ENCODE measurements around the gene MINDY1.

The MINDY1 gene

GRCh38 chr1:151011154-151011850 is 4.6 kb upstream of the MINDY1 start:
- no peak for DNase-seq (ENCODE audit: low read depth)

GRCh38 chr1:151010346-151010726 is 3.6 kb upstream of the MINDY1 start:
- DNase-seq (ENCODE audit: low read depth) = no peak

- DNase-seq (ENCODE audit: low read depth) = no peak
These were observed 3.1 kb upstream of the MINDY1 start for GRCh38 chr1:151009674-151010345.

GRCh38 chr1:151009206-151009587 is 2.5 kb upstream of the MINDY1 start:
- no peak for DNase-seq (ENCODE audit: low read depth)

GRCh38 chr1:151008244-151009205 is 1.8 kb upstream of the MINDY1 start, which contains the start of gene PRUNE1:
PRUNE1 (plus strand) TSS chr1:151008449; CDS start chr1:151008633, 184 bp downstream.
- DNase-seq (ENCODE audit: low read depth) = peak; percentile 92

- no peak for DNase-seq (ENCODE audit: low read depth)
These were observed 1.1 kb upstream of the MINDY1 start for GRCh38 chr1:151007853-151008243.

- no peak for DNase-seq (ENCODE audit: low read depth)
These were observed 878 bp downstream of the MINDY1 start for GRCh38 chr1:151005729-151006319.

GRCh38 chr1:151003180-151003579 is 3.5 kb downstream of the MINDY1 start:
- no peak for DNase-seq (ENCODE audit: low read depth)

- no peak for DNase-seq (ENCODE audit: low read depth)
These were observed 4.1 kb downstream of the MINDY1 start for GRCh38 chr1:151002611-151003010.

DNA sequence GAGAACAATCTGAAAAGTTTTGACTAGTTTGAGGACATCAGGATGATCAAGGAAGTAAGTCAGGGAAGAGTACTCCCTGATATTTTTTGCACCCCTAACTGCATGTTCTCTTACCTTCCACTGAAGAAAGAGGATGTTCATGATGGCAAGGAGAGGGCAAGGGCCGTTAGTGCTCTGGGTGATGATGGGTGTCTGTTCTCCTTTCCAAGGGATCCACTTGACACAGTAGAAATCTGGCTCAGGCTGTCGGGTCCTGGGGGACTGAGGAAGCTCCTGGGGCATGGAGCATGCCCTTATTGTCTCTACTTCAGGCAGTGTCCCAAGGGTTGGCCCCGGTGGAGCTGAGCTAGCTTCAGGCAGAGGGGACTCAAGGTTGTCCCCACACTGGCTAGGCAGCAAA is 4.7 kb downstream of the MINDY1 start:
- DNase-seq (ENCODE audit: low read depth) = no peak

DNA sequence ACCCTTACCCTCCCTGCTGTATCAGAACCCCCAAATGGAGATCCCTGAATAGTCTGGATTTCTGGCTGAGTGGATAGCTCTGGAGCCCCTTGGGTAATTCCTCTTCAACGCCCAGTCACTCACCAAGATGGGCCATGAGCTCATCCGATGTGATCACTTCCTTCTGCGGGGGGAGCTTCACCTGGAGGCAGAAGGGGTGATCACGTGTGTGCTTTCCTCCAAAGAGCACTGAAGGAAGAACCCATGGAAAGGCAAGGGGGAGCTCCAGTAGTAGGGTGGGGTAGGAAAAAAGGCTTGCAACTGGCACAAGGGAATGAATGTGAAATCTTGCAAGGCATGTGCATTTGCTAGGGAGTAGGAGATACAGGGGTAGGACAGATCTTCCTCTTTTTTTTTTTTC is 5.1 kb downstream of the MINDY1 start:
- DNase-seq (ENCODE audit: low read depth) = no peak

GRCh38 chr1:151000408-151000807 is 6.3 kb downstream of the MINDY1 start:
- DNase-seq (ENCODE audit: low read depth) = no peak

DNA sequence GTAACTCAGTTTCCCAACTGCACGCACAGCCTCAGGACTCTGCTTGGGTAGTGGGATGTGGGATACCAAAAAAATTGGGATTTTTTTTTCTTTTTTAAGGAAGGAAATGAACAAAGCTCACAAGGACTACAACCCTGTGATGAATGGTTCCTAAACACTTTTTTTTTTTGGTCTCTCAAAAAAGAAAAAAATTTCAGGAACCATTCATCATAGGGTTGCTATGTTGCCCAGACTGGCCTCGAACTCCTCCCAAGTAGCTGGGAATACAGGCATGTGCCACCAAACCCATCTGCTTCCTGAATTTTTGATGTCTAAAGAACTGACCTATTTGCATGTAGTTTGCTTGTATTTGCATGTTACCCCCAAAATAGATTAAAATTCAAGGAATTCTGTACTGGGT is 6.8 kb downstream of the MINDY1 start:
- DNase-seq (ENCODE audit: low read depth) = no peak

- DNase-seq (ENCODE audit: low read depth) = no peak
These were observed 7.5 kb downstream of the MINDY1 start for GRCh38 chr1:150999051-150999674.

GRCh38 chr1:150997949-150998348 is 8.8 kb downstream of the MINDY1 start:
- no peak for DNase-seq (ENCODE audit: low read depth)

DNA sequence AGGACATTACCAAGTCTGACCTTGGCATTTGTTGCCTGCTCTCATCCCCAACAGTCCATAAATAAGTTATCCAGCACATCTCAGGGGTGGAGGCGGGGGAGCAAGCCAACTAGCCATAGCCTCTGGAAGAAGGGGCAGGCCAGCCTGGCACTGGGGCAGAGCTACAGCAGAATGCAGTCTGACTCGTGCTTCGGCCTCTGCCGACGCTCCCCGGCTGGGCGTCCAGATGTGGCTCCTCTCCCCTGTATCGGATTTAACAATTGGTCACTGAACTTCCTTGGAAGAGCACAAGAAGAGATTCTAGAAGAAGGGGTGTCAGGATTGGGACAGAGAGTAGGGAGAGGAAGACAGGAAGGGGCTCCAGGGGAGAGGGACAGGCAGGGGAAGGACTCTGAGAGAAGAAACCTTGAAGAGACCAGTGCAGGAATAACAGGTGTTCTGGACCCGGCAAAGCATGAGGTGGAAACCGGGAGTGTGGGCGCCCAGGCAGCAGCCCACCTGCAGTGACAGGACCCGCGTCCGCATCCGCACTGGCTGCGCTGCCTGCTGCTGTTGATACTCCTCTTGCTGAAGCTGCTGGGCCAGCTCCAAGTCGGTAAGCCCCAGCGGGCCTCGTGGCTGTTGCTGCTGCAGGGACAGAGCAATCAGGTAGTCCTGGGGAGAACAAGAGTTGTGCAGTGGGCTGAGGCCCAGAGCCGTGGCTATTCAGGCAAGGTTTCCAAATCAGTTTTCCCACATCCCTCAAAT is 9.4 kb downstream of the MINDY1 start:
- DNase-seq (ENCODE audit: low read depth) = no peak

- DNase-seq (ENCODE audit: low read depth) = no peak
These were observed 10.8 kb downstream of the MINDY1 start for GRCh38 chr1:150995896-150996295.

DNA sequence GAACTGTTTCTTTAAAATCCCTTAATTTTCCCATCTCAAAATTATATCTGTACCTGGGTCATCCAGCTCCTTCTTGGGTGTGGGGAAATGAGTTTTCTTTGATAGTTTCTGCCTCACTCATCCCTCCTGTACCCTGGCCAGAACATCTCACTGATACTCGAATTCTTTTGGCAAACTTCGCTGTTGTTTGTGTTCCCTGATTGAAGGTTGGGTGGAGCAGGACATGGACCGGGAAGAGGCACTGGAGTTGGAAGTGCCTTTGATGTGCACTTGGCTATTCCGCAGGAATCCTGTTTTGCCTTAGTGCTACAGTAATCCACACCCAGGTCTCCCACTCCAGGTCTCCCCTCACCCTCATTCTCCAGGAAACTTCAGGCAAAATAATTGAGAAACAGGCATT is 11.2 kb downstream of the MINDY1 start:
- no peak for DNase-seq (ENCODE audit: low read depth)

DNA sequence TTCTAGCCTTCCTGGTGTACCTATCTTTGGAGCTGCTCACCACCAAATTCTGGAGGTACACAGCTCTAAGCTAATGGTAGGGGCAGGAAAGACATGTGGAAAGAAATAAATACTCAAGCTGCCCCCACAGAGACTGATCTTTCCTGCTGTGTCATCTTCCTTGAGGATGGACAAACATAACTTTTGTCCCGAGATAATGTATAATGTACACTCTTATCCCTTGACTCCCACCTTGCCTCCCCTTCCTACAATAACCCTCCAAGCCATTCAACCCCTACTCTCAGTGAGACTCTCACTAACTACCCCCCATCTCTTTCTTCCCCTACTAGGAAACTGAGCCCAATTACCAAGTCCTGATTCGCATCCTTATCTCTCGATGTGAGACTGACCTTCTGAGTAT is 12.5 kb downstream of the MINDY1 start:
- no peak for DNase-seq (ENCODE audit: low read depth)

DNA sequence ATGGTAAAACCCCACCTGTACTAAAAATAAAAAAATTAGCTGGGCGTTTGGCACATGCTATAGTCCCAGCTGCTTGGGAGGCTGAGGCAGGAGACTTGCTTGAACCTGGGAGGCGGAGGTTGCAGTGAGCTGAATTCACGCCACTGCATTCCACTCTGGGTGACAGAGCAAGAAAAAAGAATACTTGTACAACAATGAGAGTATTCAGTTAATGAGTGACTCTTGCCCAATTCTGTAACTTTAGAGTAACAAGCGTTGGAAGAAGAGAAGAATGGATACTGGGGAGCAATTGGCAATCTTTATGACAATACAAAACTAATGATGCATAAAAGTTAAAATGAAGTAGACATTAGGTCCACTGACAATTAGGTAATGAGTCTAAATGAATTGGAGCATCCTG is 14.1 kb downstream of the MINDY1 start:
- DNase-seq (ENCODE audit: low read depth) = no peak

DNA sequence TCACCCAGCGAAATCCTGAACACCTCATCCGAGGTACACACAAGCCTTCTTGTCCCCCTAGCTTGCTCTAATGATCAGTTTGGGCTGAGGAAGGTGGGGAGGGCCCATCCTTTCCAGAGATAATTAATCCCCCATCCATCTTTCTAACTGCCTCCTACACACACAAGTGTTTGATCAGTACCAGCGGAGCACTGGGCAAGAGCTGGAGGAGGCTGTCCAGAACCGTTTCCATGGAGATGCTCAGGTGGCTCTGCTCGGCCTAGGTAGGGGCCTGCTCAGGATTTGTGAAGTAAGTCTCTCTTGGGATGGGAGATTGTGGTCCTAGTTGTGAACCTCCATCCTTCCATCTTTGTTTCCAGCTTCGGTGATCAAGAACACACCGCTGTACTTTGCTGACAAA is 18.8 kb downstream of the MINDY1 start:
- DNase-seq (ENCODE audit: low read depth) = no peak

All from stimulated activated CD8-positive, alpha-beta memory T cell treated with anti-CD3 and anti-CD28 coated beads, Interleukin-15, amount 100 ng/mL, for 24 hours (primary cell).